GM12891 (cell line): ENCODE results near the gene KIAA1586.

Experiments used
- DNase-seq: peaks from one replicate; pipeline ENCODE4 v3.0.0; 2011; ENCODE audit warnings: low spot score; ENCODE audit not compliant: insufficient read length
- FAIRE-seq: peaks from 2 replicates; lab custom pipeline; 2011; peaks lifted over from hg19 to GRCh38; lab: Jason Lieb, UNC
- PAX5 ChIP-seq: IDR thresholded peaks from 2 replicates; pipeline ENCODE4 v1.6.1; 2011; ENCODE audit warnings: low read length, moderate library complexity, mild to moderate bottlenecking; ENCODE audit not compliant: insufficient read depth, severe bottlenecking
- POLR2A ChIP-seq: IDR thresholded peaks from 2 replicates; pipeline ENCODE4 v1.6.1; 2011; ENCODE audit warnings: low read depth, low read length, control low read depth
- POLR2AphosphoS5 ChIP-seq: IDR thresholded peaks from 2 replicates; pipeline ENCODE4 v1.6.1; 2011; ENCODE audit warnings: low read depth, low read length, control low read depth
- POU2F2 ChIP-seq: IDR thresholded peaks from 2 replicates; pipeline ENCODE4 v1.6.1; 2011; ENCODE audit warnings: low read depth, mild to moderate bottlenecking, control low read depth, low read length, moderate library complexity
- SPI1 ChIP-seq: IDR thresholded peaks from 2 replicates; pipeline ENCODE4 v1.6.1; 2011; ENCODE audit warnings: low read depth, low read length, control low read depth
- TAF1 ChIP-seq: IDR thresholded peaks from 2 replicates; pipeline ENCODE4 v1.6.1; 2011; ENCODE audit warnings: low read depth, low read length, control low read depth

KIAA1586 gene

DNA sequence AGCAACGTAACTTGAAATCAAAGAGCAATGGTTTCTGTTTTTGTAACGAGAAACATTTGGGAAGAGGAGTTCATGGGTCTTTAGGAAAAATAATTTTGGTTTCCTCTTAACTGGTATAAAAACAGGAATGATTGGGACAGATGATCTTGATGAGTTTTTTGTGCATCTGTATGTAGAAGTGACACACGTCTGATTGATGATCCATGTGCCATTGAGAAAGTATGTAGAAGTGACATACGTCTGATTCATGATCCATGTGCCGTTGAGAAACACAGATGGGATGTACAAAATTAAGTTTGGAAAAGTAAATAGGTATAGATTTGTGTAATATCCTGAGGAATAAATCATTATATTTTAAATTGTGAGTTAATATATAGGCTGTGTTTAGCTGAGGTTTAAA is 2.1 kb downstream of the KIAA1586 start:
- no peak for TF ChIP-seq TAF1
- TF ChIP-seq POLR2AphosphoS5 = no peak
- no peak for TF ChIP-seq POU2F2
- TF ChIP-seq PAX5 = no peak
- no peak for TF ChIP-seq SPI1
- no peak for TF ChIP-seq POLR2A
- no peak for FAIRE-seq
- DNase-seq = no peak

DNA sequence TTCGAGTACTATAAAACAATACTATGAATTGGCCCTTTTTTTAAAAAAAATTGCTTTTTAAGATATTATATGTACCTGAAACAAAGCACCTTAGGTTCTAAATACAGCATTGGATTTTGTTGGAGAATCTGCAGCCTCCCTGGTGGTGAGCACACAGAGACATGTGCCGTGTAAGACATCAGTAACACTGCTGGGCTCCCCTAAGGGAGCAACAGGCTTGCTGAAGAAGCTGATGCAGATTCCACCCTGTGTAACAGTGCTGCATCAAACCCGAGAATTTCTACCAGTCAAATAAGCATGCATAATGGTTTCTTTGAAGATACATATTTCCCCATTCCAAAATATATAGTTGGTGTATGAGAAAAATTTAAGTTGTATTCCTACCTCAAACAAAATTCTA is 17.4 kb downstream of the KIAA1586 start:
- FAIRE-seq = no peak
- DNase-seq = no peak
- no peak for TF ChIP-seq POLR2A
- no peak for TF ChIP-seq POLR2AphosphoS5
- TF ChIP-seq POU2F2 = no peak
- no peak for TF ChIP-seq PAX5
- no peak for TF ChIP-seq TAF1
- no peak for TF ChIP-seq SPI1

DNA sequence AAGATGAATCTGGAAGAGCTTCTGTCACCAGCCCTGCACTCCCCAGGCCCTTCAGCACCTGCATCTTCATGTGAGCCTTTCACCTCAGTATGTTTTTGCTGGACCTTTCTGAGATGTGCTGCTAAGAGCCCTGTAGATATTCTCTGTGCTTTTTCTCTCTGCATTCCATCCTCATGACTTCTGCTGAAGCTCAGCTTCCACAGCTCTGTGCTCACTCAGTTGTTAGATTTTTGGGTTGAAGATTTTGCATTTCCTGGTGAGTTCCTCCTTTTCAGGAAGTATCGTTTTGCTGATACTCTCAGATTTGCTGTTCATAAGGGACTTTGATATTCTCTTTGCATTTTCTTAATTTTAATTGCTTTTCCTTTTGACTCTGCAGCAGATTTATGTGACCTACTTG is 18.3 kb downstream of the KIAA1586 start:
- FAIRE-seq (no peak), DNase-seq (no peak)
- TF ChIP-seq TAF1 (no peak), POU2F2 (no peak), PAX5 (no peak), SPI1 (no peak), POLR2AphosphoS5 (no peak), POLR2A (no peak)

DNA sequence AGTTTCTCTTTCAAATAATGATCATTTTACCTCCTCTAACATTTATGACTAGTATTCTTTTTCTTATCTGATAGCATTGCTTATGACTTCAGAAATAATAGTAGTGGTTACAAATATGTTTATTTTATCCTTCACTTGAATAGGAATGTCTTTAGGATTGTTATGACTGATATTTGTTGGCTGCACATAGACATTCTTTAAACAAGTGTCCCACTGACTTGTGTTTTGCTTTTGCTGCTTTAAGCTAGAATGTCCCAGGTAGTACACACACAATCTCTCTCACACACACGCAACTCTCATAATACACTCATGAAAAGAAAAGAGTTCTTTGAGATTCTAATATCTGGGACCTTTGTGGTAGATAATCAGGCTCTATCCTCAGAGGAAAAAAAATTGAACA is 21.6 kb downstream of the KIAA1586 start:
- DNase-seq (no peak), FAIRE-seq (no peak)
- no peak for TF ChIP-seq PAX5
- TF ChIP-seq POU2F2 = no peak
- no peak for TF ChIP-seq TAF1
- TF ChIP-seq POLR2A = no peak
- no peak for TF ChIP-seq SPI1
- no peak for TF ChIP-seq POLR2AphosphoS5

DNA sequence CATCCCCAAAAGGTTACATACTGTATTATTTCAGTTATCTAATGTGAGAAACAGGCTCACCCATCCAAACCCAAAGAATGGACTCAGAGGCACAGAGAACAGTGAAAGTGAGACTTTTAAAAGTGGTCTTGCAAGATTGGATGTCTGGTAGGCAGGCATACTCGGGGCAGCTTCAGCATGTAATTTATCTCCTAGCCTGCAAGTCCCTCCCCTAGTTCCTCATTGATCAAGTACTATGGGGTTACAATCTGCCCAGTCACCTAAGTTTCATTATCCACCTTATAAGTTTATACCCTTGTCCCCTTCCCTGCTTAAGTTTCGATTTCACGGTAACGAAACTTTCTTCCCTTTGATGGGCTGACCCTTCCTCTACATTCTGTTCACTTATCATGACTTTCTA is 22.7 kb downstream of the KIAA1586 start:
- no peak for TF ChIP-seq POLR2AphosphoS5
- DNase-seq (no peak), FAIRE-seq (no peak)

DNA sequence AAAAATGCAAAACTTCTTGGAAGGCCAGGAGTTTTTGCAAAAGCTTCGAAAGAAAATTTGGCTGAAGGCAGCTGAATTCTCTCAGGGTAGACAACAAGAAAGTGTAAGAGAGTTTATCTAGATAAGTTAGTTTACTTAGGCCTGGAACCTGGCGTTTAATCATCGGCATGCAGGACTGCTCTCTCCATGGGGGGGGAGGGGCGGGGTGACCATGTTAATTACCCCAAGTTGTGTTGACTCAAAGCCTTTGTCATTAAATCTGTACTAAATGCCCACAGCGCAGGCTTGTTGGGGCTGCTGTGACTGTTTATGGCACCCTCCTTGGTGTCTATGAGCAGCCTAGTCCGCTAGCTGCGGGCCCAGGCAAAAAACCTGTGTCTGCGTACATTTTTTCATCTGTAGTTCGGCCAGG is 23.4 kb downstream of the KIAA1586 start:
- no peak for FAIRE-seq
- TF ChIP-seq TAF1 (no peak), POU2F2 (no peak), PAX5 (no peak), POLR2AphosphoS5 (no peak), POLR2A (no peak), SPI1 (no peak)
- DNase-seq = no peak

DNA sequence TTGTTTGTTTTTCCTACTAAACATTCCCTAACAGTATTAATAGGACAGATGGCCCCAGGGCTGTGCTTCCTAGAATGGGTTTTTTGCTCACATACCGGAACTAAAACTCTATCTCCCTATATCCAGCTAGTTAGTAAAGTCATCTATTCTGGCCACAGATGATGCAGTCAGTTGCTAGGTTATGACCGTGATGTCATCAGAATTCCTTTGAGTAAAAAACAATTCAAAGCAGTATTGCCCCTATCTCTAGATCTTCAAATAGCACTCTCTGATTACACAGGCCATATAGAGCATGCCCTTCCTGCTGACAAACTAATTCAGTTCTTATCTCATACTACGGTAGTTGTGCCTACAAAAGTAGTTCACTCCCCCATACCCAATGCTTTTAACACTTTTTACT is 25.6 kb downstream of the KIAA1586 start:
- TF ChIP-seq SPI1 = no peak
- no peak for TF ChIP-seq PAX5
- TF ChIP-seq TAF1 = no peak
- no peak for TF ChIP-seq POU2F2
- TF ChIP-seq POLR2A = no peak
- no peak for TF ChIP-seq POLR2AphosphoS5
- DNase-seq = no peak
- FAIRE-seq = no peak

DNA sequence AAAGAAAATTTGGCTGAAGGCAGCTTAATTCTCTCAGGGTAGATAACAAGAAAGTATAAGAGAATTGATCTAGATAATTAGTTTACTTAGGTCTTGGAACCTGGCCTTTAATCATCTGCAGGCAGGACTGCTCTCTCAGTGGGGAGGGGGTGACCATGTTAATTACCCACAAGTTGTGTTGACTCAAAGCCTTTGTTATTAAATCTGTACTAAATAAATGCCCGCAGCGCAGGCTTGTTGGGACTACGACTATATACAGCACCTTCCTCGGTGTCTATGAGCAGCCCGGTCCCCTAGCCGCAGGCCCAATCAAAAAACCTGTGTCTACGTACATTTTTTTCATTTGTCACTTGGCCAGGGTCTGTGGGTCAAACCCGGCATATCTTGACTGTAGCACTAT is 27.9 kb downstream of the KIAA1586 start:
- TF ChIP-seq POLR2AphosphoS5 = no peak
- TF ChIP-seq PAX5 = no peak
- no peak for TF ChIP-seq TAF1
- TF ChIP-seq POU2F2 = no peak
- no peak for TF ChIP-seq POLR2A
- no peak for TF ChIP-seq SPI1
- DNase-seq (no peak), FAIRE-seq (no peak)

DNA sequence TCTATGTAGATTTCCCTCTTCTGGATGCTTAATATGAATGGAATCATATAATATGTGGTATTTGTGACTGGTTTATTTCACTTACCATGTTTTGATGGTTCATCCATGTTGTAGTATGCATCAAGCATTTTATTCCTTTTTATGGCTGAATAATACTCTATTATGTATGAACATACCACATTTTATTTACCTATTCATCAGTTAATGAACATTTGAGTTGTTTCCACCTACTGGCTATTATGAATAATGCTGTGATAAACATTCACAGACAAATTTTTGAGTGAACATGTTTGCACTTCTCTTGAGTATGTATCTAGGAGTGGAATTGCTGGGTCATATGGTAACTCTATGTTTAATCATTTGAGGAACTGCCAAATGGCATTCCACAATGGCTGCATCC is 28.6 kb downstream of the KIAA1586 start:
- FAIRE-seq = no peak
- no peak for DNase-seq
- TF ChIP-seq SPI1 = no peak
- TF ChIP-seq POLR2A = no peak
- no peak for TF ChIP-seq TAF1
- TF ChIP-seq POU2F2 = no peak
- TF ChIP-seq POLR2AphosphoS5 = no peak
- TF ChIP-seq PAX5 = no peak

DNA sequence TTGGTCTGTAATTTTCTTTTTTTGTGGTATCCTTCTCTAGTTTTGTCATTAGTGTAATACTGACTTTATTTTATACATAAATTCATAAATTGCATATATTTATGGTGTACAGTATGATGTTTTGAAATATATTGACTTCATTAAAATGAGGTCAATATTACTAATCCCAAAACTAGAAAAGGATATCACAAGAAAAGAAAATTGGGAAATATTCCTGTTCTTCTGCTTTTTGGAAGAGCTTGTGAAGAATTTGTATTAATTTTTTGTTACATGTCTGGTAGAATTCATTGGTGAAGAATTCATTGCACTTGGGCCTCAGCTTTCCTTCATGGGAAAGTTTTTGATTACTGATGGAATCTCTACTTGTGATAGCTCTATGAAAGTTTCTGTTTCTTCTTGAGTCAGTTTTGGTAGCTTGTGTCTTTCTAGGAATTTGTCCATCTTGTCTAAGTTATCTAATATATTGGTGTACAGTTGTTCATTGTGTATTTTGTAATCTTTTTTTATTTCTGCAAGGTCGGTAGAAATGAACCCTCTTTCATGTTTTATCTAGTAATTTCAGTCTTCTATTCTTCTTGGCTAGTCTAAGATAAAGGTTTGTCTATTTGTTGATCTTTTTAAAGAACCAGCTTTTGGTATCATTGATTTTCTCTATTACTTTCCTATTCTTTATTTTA is 32.2 kb downstream of the KIAA1586 start:
- TF ChIP-seq POU2F2 = no peak
- no peak for TF ChIP-seq TAF1
- no peak for TF ChIP-seq SPI1
- no peak for TF ChIP-seq POLR2A
- no peak for TF ChIP-seq POLR2AphosphoS5
- no peak for TF ChIP-seq PAX5
- FAIRE-seq (no peak), DNase-seq (no peak)
